SW480 (cell line): ENCODE measurements around the gene TMTC2.
"Not testable (repeated sequence)": the region's sequence is repeated elsewhere in the genome, so short reads cannot be mapped to it uniquely, and the experiment has no call there.

Experiments
- DNase-seq: peaks from one replicate; pipeline ENCODE4 v3.0.0-alpha.2; 2016; ENCODE audit warnings: low spot score

The TMTC2 gene

GRCh38 chr12:83077041-83077440, 390.3 kb downstream of the TMTC2 start:
- no peak for DNase-seq

GRCh38 chr12:83082690-83083276, 396.1 kb downstream of the TMTC2 start:
- DNase-seq, result no peak

GRCh38 chr12:83083616-83084015, 396.9 kb downstream of the TMTC2 start:
- no peak for DNase-seq

GRCh38 chr12:83084516-83085234, 398.0 kb downstream of the TMTC2 start:
- DNase-seq, result no peak

- DNase-seq, result no peak
Observed at GRCh38 chr12:83086023-83086422, 399.3 kb downstream of the TMTC2 start.

DNA sequence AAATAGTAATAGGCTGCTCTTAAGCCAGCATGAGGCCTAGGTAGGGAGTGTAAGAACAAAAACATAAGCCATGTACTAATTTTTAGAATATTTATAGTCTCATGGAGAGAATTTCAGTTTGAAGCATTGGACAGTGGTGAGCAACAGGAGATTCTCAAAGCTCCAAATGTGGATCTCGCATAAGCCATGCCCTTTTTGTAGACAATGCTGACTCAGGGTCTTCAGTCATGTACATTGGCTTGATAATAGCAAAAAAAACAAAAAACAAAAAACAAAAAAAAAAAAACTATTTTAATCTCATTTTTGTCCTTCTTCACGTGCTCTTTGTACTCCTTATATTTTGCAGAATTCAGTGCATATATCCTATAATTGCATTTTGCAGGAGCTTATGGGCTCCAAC, 402.9 kb downstream of the TMTC2 start:
- DNase-seq, result no peak

DNA sequence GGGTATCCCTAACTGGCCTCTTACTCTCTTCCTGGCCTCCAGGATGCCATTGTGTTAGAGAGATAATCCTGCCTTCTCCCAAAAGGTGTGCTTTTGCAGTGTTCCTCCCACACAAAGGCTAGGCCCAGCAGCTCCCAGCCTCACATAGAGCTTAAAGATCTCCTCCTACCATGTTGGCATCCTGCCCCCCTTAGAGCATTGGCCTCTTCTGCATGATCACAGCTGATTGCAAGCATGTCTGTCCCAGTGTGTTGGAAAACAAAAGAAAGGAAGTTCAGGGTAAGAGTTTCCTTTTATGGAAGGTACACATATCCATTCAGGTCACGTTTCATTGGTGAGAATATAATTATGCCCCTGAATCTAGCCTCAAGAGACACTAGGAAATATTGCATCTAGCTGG, 405.4 kb downstream of the TMTC2 start:
- DNase-seq, result no peak

GRCh38 chr12:83092606-83093005, 405.9 kb downstream of the TMTC2 start:
- no peak for DNase-seq

GRCh38 chr12:83093426-83093825, 406.7 kb downstream of the TMTC2 start:
- DNase-seq, result no peak

DNA sequence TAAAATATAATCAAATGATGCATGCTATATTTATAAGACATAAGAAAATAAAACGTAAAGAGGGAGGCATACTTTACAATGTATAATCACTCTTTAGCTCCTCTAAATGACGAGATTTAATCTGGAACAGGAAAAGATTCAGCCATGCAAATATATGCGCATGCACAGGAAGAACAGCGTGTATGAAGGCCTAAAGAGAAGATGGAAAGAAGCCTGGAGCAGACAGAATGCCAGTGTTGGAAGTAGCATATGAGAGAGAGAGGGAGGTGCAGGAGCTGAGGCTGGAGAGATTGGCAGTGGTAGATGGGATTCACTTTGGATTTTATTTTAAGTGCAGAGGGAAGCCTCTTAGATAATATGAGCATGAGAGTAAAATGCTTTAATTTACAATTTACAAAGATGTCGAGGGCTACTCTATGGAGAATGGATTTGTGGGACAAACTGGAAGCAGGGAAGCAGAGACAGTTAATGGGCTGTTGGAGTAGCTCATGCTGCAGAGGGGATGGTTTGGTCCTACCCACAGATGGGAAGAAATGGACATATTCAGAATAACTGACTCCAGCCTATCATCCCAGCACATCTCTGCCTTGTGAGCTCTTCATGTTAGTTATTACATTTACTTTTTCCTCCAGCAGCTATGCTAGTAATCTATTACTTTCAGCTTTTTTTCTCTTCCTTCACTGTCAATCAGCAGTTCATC, 411.1 kb downstream of the TMTC2 start:
- DNase-seq, result no peak

DNA sequence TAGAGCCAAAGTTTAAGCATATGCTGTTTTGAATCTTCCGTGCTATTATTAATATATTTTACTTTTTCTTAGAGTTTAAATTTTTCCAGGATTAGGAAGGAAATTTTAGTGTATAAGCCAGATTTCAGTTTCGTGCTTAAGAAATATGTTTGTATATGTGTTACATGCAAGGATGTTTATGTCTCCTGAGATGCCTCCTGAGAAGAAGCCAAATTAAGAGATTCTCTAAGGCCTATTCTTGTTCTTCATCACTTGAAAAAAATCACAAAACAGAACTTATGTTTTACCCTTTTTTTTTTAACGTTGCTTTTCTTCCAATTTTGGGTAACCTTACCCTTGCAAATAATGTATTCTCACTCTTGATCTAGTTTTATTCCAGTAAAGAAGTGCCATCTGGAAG, 412.7 kb downstream of the TMTC2 start:
- no peak for DNase-seq

- DNase-seq, result no peak
Observed at GRCh38 chr12:83102499-83102898, 415.8 kb downstream of the TMTC2 start.

- no peak for DNase-seq
Observed at GRCh38 chr12:83106873-83107272, 420.2 kb downstream of the TMTC2 start.

GRCh38 chr12:83110424-83110823, 423.7 kb downstream of the TMTC2 start:
- no peak for DNase-seq

- DNase-seq, result no peak
Observed at GRCh38 chr12:83113945-83114344, 427.2 kb downstream of the TMTC2 start.

DNA sequence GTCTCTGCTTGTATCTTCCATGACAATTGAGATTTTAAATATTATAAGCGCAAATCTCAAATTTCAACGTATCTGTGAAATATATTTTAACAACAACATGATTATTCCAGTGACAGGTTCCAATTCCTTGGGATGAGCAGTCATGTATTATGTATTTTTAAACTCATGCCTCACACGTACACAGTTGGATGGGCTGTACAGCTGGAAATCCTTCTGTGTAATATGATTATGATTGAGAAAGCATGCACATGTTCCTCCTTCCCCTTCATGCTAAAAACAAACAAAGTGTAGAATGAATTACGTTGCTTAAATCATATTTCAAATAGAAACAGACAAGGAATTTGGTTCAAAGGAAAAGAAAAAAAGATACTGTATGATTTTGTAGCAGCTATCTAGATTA, 428.3 kb downstream of the TMTC2 start:
- DNase-seq, result no peak

DNA sequence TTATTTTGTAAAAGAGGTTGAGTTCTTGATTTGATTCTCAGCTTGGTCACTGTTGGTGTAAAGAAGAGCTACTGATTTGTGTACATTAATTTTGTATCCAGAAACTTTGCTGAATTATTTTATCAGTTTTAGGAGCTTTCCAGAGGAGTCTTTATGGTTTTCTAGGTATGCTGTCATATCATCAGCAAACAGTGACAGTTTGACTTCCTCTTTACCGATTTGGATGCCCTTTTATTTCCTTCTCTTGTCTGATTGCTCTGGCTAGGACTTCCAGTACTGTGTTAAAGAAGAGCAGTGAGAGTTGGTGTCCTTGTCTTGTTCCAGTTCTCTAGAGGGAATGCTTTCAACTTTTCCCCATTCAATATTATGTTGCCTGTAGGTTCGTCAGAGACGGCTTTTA, 431.2 kb downstream of the TMTC2 start:
- DNase-seq, result not testable (repeated sequence)

- DNase-seq, result no peak
Observed at GRCh38 chr12:83121897-83122622, 435.4 kb downstream of the TMTC2 start.

- DNase-seq, result no peak
Observed at GRCh38 chr12:83122623-83122934, 435.9 kb downstream of the TMTC2 start.

GRCh38 chr12:83123039-83123438, 436.3 kb downstream of the TMTC2 start:
- no peak for DNase-seq

- DNase-seq, result no peak
Observed at GRCh38 chr12:83128540-83128939, 441.8 kb downstream of the TMTC2 start.

DNA sequence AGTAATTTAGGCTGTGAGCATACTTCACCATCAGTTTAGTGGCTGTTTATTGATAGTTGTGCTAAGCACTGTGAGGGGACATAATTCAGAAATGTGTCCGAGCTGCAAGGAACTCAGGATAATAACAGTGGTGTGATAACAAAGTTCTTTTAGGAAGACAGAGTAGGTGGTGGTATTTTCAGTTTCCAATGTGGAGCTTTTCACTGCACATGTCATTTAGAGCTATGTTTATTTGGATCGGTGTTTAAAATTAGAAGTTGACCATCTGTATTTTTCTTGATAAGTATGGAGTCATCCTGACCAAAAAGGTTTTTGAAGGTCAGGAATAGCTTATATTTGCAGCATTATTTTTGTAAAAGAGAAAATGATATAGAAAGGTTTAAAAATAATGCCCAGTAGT, 443.5 kb downstream of the TMTC2 start:
- no peak for DNase-seq

DNA sequence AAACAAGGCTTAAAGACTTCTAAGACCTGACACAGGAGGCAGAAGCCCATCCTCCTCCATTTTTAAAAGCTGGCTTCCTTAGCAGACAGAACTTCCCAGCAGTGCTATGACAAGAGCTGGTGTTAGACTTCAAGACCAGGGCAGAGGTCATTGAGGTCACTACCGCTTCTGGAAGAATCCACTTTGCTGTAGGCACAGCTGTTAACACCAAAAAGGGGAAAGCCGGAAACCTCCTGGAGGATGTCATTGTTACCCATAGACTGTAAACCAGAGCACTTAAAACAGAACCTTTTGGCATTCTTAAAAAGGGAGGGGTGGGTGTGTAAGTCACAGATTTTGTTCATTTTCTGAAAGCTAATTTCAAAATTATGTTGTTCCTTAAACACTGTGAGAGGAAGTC, 445.7 kb downstream of the TMTC2 start:
- no peak for DNase-seq
